ENCODE results near the gene PEAK3.

PEAK3 gene

DNA sequence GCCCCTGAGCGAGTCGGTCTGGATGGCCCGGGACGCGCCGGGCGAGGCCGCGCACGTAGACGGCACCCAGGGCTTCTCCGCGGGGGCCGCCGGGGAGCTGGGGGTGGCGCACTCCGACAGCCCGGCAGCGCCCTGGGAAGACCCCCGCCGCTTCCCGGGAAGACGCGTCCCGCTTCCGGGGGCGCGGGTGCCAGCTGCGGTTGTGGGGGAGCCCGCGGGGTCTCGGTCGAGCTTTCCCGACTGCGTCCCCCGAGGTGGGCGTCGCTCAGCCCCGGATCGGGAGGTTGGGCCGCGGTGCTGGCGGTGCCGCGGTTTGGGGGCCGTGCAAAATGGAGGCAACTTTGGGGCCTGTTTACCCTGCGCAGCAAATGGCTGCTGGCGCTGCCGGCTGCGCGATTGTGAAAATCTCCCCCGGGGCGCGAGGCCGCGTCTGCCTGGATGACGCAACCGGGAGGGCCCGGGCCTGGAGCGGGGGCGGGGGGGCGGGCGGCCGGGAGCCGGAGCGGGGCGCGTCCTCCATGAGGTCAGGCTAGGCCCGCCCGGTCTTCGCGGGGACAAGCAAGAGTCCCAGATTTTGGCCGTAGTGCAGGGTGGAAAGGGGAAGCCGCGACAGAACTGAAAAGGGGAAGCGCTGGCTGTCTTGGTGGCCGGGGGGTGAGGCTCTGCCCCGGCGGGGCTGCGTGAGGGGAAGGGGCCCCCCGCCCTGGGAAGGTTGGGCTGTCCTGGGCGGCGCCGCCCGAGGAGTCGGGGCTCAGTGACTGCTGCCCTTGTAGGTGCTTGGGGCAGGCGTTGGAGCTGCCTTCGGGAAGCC, 11.3 kb downstream of the PEAK3 start:
- peak; percentile 63 for DNase-seq

DNA sequence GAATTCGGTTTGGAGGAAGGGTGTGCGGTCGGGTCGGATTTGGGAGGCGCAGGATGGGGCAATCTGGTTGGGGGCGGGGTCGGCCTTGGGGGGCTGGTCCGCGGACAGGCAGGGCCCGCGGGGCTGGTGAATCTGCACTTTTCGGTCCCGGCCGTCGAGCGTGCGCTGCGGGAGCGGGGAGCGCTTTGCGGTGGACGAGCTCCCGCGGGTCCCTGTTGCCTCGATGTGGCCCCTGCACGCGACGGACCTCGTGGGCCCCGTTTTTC, 11.9 kb downstream of the PEAK3 start:
- no peak for DNase-seq

DNA sequence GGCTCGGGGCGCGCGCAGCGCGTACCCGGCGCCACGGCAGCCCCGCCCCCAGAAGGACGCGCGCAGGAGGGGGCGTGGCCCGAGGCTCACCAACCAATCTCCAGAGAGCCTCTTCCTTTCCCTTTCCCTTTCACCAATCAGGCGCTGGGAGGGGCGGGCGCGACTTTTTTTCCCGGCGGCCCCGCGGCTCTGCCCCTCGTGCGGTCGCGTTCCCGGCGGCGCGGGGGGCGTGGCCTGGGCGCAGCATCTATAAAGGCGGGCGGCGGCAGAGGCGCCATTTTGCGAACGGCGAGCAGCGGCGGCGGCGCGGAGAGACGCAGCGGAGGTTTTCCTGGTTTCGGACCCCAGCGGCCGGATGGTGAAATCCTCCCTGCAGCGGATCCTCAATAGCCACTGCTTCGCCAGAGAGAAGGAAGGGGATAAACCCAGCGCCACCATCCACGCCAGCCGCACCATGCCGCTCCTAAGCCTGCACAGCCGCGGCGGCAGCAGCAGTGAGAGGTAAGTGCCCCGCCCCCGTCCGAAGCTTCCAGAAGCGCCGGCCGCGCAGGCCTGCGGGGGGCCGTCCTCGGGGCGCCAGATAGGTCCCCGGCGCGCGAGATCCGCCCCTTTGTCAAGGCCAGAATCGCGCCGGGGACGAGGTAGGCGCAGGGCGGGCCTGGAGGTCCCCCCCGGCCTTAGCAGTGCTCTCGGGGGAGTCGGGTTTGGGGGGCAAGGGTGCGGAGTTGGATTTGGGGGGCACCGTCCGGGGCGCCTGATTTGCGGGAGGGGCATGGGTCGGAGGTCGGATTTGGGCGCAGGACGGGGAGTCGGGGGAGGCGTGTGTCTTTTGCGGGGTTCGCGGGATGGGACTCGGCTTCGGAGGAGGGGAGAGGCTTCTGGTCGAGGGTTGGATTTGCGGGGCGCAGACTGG, 12.5 kb downstream of the PEAK3 start:
- peak; percentile 99 for DNase-seq

DNA sequence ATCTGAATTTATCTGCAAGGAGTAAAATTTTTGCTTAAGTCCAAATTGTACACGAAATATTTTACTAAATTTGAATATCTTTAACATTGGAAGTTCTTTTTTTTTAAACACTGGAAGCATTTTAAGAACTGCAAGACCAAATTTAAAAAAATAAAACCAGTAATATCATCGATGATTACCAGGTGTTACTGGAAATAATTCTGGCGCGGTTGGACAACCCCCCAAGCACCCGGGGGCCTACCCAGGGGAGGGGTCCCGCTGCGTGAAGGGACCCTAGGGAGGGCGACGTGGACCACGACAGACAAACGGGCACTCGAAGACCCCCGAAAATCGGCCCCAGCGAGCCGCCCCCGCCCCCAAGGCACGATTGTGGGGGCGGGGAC, 13.1 kb downstream of the PEAK3 start:
- DNase-seq, result no peak

DNA sequence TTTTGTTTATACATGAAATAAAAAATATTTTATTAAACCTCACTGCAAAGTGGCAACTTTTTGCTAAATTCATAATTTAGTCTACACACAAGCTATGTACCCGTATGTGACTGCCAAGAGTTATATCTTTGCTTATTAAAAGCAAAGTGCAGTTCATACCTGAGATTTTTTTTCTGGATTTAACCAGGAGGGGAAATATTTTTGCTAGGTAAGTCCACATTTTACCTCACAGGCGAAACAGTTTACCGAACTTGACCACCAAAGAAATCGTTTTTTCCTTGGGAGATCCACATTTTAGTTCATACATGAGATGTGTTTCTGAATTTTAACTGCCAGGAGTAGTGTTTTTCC, 13.5 kb downstream of the PEAK3 start:
- no peak for DNase-seq

DNA sequence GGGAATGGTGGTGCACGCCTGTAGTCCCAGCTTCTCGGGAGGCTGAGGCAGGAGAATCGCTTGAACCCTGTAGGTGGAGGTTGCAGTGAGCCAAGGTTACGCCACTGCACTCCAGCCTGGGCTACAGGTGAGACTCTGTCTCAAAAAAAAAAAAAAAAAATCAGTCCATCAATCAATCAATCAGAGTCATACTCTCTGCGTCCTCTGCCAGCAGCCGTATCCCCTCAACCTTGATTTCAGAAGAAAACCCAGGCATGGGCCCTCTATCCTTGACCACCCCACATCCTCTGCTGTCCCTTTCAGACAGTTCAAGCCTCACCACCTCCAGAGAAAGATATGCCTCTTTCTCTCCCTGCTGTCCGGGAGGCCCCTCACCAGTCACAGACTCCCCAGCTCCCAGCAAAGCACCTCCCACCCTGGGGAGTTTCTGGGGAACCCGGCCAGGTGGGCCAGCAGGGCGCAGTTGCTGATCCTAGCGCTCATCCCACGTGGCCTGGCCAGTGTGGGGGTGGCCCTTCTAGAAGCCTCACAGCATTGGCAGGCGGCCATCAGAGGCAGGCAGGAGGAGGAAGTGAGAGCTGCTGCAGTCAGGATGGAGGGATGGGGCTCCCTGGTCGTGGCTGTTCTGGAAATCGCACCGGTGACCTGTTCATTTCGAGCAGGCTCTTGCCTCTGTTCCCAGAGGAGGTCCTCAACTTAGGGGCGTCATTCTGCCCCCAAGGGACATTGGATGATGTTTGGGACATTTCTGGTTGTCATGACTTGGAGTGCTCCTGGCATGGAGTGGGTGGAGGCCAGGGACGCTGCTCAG, 15.6 kb downstream of the PEAK3 start:
- no peak for DNase-seq

DNA sequence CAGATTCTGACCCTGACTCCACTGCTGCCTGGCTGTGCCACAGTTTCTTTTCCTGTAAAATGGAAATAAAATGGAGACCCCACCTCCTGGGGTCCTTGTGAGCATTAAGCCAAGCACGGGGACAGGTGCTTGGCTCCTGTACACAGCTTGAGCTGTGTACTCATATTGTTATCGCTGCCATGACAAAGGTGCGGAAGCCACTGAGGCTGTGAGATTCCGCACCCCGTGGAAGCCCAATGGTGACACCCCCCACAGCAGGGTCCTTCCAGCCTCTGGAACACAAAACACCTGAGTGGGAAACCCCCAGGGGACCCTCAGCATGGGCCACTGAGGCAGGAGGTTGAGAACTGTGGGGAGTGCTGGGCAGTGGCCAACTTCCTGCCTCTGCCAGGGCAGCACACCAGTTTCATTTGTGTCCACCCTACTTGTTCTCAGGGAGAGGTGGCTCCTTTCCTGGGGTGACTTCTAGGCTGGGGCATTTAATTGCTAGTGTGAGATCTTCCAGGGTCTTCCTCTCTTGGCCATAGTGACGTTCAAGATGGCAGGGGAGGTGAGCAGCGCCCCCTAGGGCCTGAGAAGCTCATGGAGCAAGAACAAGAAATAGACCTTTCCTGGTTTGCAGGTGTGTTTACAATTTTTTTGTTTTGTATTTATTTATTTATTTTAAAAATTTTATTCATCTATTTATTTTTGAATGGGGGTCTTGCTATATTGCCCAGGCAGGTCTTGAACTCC, 20.4 kb downstream of the PEAK3 start:
- no peak for DNase-seq

DNA sequence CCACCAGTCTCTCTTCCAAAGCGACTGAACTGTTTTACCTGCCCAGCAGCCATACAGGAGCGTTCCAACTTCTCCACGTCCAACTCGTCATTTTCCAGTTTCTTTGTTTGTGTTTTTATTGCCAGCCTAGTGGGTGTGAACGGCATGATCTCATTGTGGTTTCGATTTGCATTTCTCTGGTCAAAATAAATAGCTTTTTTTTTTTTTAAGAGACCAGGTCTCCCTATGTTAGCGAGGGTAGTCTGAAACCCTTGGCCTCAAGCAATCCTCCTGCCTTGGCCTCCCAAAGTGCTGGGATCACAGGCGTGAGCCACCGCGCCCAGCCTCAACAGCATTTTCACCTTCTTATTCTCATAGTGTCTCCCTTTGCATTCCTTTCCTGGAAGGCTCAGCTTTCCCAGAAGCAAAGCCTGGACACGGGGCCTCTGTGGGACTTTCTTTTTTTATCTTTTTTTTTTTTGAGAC, 21.6 kb downstream of the PEAK3 start:
- no peak for DNase-seq

DNA sequence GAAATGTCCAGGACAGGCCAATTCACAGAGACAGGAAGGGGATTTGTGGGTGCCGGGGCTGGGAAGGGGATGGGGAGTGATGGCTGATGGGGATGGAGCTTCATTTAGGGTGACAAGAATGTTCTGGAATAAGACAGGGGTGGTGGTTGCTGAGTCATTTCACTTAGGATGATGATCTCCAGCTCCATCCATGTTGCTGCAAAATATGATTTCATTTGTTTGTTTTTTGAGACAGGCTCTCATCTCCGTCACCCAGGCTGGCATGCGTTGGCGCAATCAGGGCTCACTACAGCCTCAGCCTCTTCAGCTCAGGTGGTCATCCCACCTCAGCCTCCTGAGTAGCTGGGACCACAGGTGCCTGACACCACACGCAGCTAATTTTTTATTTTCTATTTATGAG, 22.6 kb downstream of the PEAK3 start:
- DNase-seq, result no peak

DNA sequence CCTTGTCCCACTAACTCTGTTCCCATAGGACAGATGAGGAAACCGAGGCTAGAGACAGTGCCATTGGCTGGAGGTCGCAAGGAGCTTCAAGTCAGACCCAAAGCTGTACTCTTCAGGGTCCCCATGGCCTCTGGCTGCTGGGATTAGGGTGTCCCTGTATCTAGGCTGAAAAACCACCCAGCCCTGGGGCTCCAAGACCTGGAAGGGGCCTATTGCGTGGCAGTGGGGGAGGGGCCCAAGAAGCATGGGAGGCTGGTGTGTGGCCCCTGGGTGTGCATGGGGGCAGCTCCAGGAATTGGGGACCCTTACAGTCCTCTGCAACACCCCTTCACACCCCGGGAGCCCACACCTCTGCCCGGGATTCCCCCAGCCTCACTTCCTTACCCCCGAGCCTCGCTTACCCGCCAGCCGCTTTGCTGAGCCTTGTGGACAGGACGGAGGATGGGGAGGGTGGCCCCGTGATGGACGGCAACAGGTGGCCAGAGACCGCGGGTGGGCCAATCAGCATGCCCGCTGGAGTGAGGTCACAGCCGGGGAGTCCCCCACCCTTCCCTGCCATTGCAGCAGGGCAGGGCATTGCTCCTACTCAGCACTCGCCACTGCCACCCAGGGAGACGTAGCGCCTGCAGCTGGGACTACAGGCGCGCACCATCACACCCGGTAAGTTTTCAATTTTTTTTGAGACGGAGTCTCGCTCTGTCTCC, 25.8 kb downstream of the PEAK3 start, which contains the start of gene JSRP1:
JSRP1 (minus strand) TSS at position 436 of the 704 bp plus-strand sequence. CDS start 1,103 bp downstream, outside the sequence.
- no peak for DNase-seq

GRCh38 chr19:2255112-2255845, 26.7 kb downstream of the PEAK3 start:
- no peak for DNase-seq

- no peak for DNase-seq
These were observed 27.7 kb downstream of the PEAK3 start for GRCh38 chr19:2254064-2254872.

DNA sequence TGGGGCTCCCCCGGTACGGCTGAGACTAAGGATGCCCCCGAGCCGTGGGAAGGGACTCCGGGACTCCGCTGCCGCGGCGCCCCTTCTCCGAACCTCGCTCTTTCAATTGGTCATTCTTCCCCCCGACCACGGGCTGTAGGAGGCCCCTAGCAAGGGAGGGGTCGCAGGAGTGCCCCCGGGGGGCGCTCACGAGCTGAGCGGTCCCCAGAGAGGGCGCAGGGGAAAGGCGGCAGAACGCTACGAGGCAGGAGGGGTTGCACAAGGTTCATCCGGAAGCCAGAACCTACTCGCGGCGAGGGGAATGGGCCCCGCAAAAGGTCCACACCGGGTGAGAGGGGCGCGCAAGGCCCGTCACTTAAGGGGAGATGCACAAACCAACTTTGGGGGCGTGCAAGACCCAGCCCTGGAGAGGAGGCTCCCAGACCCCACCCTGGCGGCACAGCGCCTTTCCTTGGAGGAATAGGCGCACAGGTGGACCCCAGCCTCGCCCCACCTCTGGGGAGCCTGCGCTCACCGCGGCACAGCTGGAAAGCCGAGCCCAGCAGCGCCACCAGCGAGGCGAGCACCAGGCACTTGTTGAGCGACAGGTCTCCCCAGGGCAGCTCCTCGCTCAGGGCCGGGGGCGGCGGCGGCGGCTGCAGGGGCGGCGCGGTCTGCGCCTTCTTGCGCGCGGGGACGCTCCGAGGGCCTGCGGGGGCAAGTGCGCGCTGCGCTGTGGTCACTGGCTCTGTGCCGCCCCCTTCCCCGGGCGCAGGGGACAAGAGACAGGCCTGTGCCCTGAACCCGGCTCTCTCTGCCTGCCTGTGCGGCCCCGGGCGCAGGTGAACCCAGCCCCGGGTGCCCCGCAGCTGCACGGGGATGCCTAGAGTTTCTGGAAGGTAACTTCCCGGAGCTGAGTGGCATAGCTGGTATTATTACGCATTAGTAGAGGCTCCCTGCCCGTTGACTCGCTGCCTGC, 28.6 kb downstream of the PEAK3 start:
- peak; percentile 63 for DNase-seq

GRCh38 chr19:2252797-2253105, 29.2 kb downstream of the PEAK3 start:
- no peak for DNase-seq

DNA sequence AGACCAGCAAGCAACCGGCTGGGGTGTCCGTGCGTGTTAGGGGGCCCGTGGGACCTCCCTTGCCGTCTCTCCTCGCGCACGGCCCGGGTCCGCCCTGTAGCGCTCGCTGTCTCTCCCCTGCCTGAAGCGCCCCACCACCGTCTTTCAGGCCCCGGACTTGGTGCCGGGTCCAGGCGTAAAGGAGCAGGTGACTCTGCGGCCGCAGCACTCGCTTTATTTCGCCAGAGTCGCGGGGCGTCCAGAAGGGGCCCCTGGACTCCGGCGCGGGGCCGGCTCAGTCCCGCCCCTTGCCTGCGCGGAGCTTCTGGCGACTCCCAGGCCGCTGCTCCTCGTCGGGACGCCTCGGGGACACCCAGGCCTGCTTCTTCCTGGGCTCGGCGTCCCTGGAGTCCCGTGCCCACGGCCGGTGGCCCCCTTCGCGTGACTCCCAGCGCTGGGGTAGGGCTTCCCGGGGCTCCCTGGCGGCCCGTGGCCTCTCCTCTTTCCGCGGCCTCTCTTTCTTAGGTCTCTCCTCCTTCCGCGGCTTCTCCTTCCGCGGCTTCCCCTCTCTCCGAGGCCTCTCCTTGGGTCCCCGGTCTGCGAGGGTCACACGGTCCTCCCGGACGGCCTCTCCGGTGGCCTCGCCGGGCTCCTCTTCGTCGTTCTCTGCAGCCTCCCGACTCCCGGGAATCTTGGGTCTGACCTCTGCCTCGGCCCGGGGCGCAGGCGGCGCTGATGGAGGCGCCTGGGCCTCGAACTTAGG, 29.7 kb downstream of the PEAK3 start:
- DNase-seq, result peak; percentile 67

GRCh38 chr19:2251106-2252054, 30.6 kb downstream of the PEAK3 start:
- peak; percentile 79 for DNase-seq

DNA sequence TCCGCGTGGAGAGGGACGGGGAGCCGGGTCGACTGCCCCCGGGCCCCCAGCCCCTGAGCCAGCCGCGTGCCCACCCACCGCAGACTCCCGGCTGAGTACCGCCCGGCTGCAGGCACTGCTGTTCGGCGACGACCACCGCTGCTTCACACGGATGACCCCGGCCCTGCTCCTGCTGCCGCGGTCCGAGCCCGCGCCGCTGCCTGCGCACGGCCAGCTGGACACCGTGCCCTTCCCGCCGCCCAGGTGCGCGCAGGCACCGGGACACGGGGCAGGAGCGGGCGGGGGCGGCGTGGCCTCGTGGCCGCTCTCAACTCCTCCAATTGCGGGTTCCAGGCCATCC, 31.2 kb downstream of the PEAK3 start:
- no peak for DNase-seq

Measured in right kidney (tissue), 1 donor.